H9 (cell line): Measurements from ENCODE around the gene DBNDD2. TPM values are rescaled to one million over a fixed set of nuclear protein-coding genes. Genes with fewer than 3 reads are reported as not detected.

Experiments used
- DNase-seq: peaks from one replicate; pipeline ENCODE4 v3.0.0-alpha.2; 2017
- H2AFZ ChIP-seq: one replicate; pipeline ENCODE4 v1.6.1; 2013; ENCODE audit warnings: mild to moderate bottlenecking, low read length, control low read depth, moderate library complexity
- H2AK5ac ChIP-seq: 2 replicates; pipeline ENCODE4 v1.6.1; 2013; ENCODE audit warnings: low read length, control low read depth, mixed read lengths; ENCODE audit not compliant: insufficient read length
- H2BK120ac ChIP-seq: one replicate; pipeline ENCODE4 v1.6.1; 2013; ENCODE audit warnings: low read depth, mild to moderate bottlenecking, low read length, control low read depth, inconsistent platforms; ENCODE audit not compliant: poor library complexity, severe bottlenecking
- H2BK12ac ChIP-seq: 2 replicates; pipeline ENCODE4 v1.6.1; 2013; ENCODE audit warnings: low read length, control low read depth, mixed read lengths, low read depth; ENCODE audit not compliant: insufficient read length
- H2BK15ac ChIP-seq: 2 replicates; pipeline ENCODE4 v1.6.1; 2013; ENCODE audit warnings: low read depth, low read length, control low read depth
- H2BK20ac ChIP-seq: one replicate; pipeline ENCODE4 v1.6.1; 2013; ENCODE audit warnings: low read depth, mild to moderate bottlenecking, low read length, control low read depth, inconsistent platforms; ENCODE audit not compliant: poor library complexity, severe bottlenecking
- H2BK5ac ChIP-seq: 2 replicates; pipeline ENCODE4 v1.6.1; 2013; ENCODE audit warnings: low read length, control low read depth, mixed read lengths; ENCODE audit not compliant: insufficient read length
- H3K14ac ChIP-seq: 2 replicates; pipeline ENCODE4 v1.6.1; 2013; ENCODE audit warnings: low read length, control low read depth; ENCODE audit not compliant: insufficient read depth
- H3K18ac ChIP-seq: 2 replicates; pipeline ENCODE4 v1.6.1; 2013; ENCODE audit warnings: low read depth, mild to moderate bottlenecking, mixed read lengths, low read length, control low read depth; ENCODE audit not compliant: insufficient read length
- H3K23ac ChIP-seq: 2 replicates; pipeline ENCODE4 v1.6.1; 2013; ENCODE audit warnings: low read length, control low read depth, mixed read lengths, low read depth; ENCODE audit not compliant: insufficient read length
- H3K23me2 ChIP-seq: 2 replicates; pipeline ENCODE4 v1.6.1; 2013; ENCODE audit warnings: low read depth, mild to moderate bottlenecking, mixed read lengths, low read length, control low read depth; ENCODE audit not compliant: insufficient read length, poor library complexity, severe bottlenecking
- H3K27ac ChIP-seq: 2 replicates; pipeline ENCODE4 v1.5.1; 2013; ENCODE audit warnings: low read length, control low read depth, mixed read lengths, low read depth; ENCODE audit not compliant: insufficient read length
- H3K27me3 ChIP-seq: 2 replicates; pipeline ENCODE4 v1.6.1; 2013; ENCODE audit warnings: low read length, control low read depth, inconsistent platforms; ENCODE audit not compliant: insufficient read depth
- H3K4ac ChIP-seq: 2 replicates; pipeline ENCODE4 v1.6.1; 2013; ENCODE audit warnings: low read depth, mild to moderate bottlenecking, control low read depth, inconsistent platforms, low read length, moderate library complexity
- H3K4me1 ChIP-seq: 2 replicates; pipeline ENCODE4 v1.6.1; 2013; ENCODE audit warnings: low read length, control low read depth, inconsistent platforms; ENCODE audit not compliant: insufficient read depth
- H3K4me2 ChIP-seq: 2 replicates; pipeline ENCODE4 v1.6.1; 2013; ENCODE audit warnings: low read length, control low read depth, mixed read lengths; ENCODE audit not compliant: insufficient read length, insufficient read depth
- H3K56ac ChIP-seq: 2 replicates; pipeline ENCODE4 v1.6.1; 2013; ENCODE audit warnings: low read depth, mild to moderate bottlenecking, mixed read lengths, low read length, control low read depth; ENCODE audit not compliant: insufficient read length
- H3K79me1 ChIP-seq: 2 replicates; pipeline ENCODE4 v1.6.1; 2013; ENCODE audit warnings: low read depth, mild to moderate bottlenecking, moderate library complexity, low read length, control low read depth, inconsistent platforms; ENCODE audit not compliant: insufficient read depth, poor library complexity, severe bottlenecking
- H3K79me2 ChIP-seq: 2 replicates; pipeline ENCODE4 v1.6.1; 2013; ENCODE audit warnings: low read length, control low read depth, inconsistent platforms; ENCODE audit not compliant: insufficient read depth
- H3K9ac ChIP-seq: 2 replicates; pipeline ENCODE4 v1.6.1; 2013; ENCODE audit warnings: low read length, control low read depth, mixed read lengths; ENCODE audit not compliant: insufficient read length; ENCODE audit errors: extremely low read depth
- H3K9me3 ChIP-seq: one replicate; pipeline ENCODE4 v1.6.1; 2013; ENCODE audit warnings: low read depth, low read length, inconsistent platforms; ENCODE audit not compliant: control insufficient read depth
- H3T11ph ChIP-seq: one replicate; pipeline ENCODE4 v1.6.1; 2013; ENCODE audit warnings: mild to moderate bottlenecking, low read length, control low read depth, inconsistent platforms
- H4K20me1 ChIP-seq: one replicate; pipeline ENCODE4 v1.6.1; 2013; ENCODE audit not compliant: control insufficient read depth, insufficient read length, insufficient read depth
- H4K5ac ChIP-seq: 2 replicates; pipeline ENCODE4 v1.6.1; 2013; ENCODE audit warnings: low read depth, mild to moderate bottlenecking, mixed read lengths, low read length, control low read depth; ENCODE audit not compliant: insufficient read length
- H4K8ac ChIP-seq: replicated peaks from 2 replicates; pipeline ENCODE4 v1.6.1; 2013; ENCODE audit warnings: low read length, control low read depth, mixed read lengths, low read depth; ENCODE audit not compliant: insufficient read length
- H4K91ac ChIP-seq: 2 replicates; pipeline ENCODE4 v1.6.1; 2013; ENCODE audit warnings: low read depth, mild to moderate bottlenecking, moderate library complexity, mixed read lengths, low read length, control low read depth; ENCODE audit not compliant: insufficient read length
- H3K27ac Mint-ChIP-seq, 3 experiments: 2 replicates in 2 of 3; 3 replicates in 1 of 3; pipeline ENCODE4 v1.8.0; 2020 to 2021; ENCODE audit warnings: mixed read lengths in 3 of 3, mild to moderate bottlenecking in 1 of 3, moderate library complexity in 1 of 3
- H3K27me3 Mint-ChIP-seq: 2 replicates; pipeline ENCODE4 v1.8.0; 2021; ENCODE audit warnings: low read depth, mild to moderate bottlenecking, moderate library complexity, mixed read lengths
- H3K36me3 Mint-ChIP-seq, 3 experiments: 2 replicates in 2 of 3; 3 replicates in 1 of 3; pipeline ENCODE4 v1.8.0; 2020 to 2021; ENCODE audit warnings: low read depth in 3 of 3, mixed read lengths in 3 of 3; ENCODE audit not compliant: insufficient read depth in 1 of 3
- H3K4me1 Mint-ChIP-seq, 2 experiments: 2 replicates each; pipeline ENCODE4 v1.8.0; 2020; ENCODE audit warnings: mixed read lengths in 2 of 2
- H3K4me3 Mint-ChIP-seq, 2 experiments: 2 replicates in 1 of 2; 3 replicates in 1 of 2; pipeline ENCODE4 v1.8.0; 2020 to 2021; ENCODE audit warnings: mild to moderate bottlenecking in 2 of 2, mixed read lengths in 2 of 2, moderate library complexity in 1 of 2
- H3K9me3 Mint-ChIP-seq, 2 experiments: 2 replicates in 1 of 2; 3 replicates in 1 of 2; pipeline ENCODE4 v1.8.0; 2020; ENCODE audit warnings: mild to moderate bottlenecking in 2 of 2, mixed read lengths in 2 of 2, moderate library complexity in 1 of 2
- whole genome bisulfite sequencing: extraction: QIAGEN DNeasy Blood & Tissue Kit; methylation state at CpG from one replicate; pipeline ENCODE4 v1.1.7; 2013; ENCODE audit warnings: missing lambda C conversion rate, low lambda C conversion rate, mixed read lengths; ENCODE audit not compliant: insufficient read length; ENCODE audit errors: extremely low coverage; 5-methylcytosine and 5-hydroxymethylcytosine counted together
- total RNA-seq: library from RNA; stranded (reverse); gene quantifications from 2 replicates; pipeline ENCODE4 v1.2.1, GENCODE V29; 2021
- TF ChIP-seq, protein P1 (sequence below): fragments of 200-600 bp; sonication (generic); conservative IDR thresholded peaks from 3 replicates; pipeline ENCODE4 v1.8.0; 2021; ENCODE audit warnings: antibody characterized with exemption, mild to moderate bottlenecking

Gene DBNDD2
- total RNA-seq, 1 experiment from 2014 or later, result 39.1 TPM

DNA sequence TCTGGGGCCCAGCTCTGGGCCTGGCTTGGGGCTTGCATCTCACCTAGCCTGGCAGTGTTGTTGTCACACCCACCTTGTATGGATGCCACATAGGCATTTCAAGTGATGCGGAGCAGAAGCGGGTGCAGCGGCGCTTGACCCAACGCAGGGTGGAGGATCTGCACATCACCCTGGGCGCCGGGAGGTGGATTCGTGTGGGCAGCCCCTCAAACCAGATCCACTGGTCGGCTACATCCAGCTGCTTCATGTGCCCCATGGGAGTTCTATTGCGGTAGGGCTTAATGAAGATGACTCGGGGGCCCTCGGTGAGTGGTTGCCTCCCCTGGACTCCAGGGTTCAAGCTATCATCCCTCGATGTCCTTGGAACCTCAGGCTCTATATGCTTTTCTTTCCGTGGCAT lies 33.1 kb upstream of the DBNDD2 start:
- Histone ChIP-seq H4K91ac (no peak overlapping the region), H3K14ac (no peak overlapping the region), H3K79me1 (no peaks in the 10 kb centered on the region), H4K5ac (no peak overlapping the region), H3K27ac (no peak overlapping the region), H2AFZ (no peak overlapping the region), H2AK5ac (no peak overlapping the region), H3K4ac (no peak overlapping the region), H2BK120ac (no peak overlapping the region), H3K9me3 (no peaks in the 10 kb centered on the region), H2BK12ac (no peak overlapping the region), H2BK5ac (no peak overlapping the region), H3K4me1 (no peaks in the 10 kb centered on the region), H2BK15ac (no peak overlapping the region), H3K18ac (no peak overlapping the region), H3K27me3 (peaks cover 2% of the 10 kb centered on the region; the same call in 1 of the 2 replicates), H3K79me2 (no peaks in the 10 kb centered on the region), H3T11ph (no peak overlapping the region), H4K20me1 (no peaks in the 10 kb centered on the region), H3K23me2 (peaks cover 11% of the 10 kb centered on the region), H3K56ac (no peak overlapping the region), H3K4me2 (no peak overlapping the region), H2BK20ac (no peak overlapping the region), H3K9ac (no peak overlapping the region), H4K8ac (no peak overlapping the region), H3K23ac (no peak overlapping the region)
- H3K27ac Mint-ChIP-seq, result no peak overlapping the region; a peak in 1 of 7 replicates
- H3K36me3 Mint-ChIP-seq, result no peaks in the 10 kb centered on the region; a peak in 1 of 7 replicates
- DNase-seq, result no peak
- peaks cover 18 to 24% of the 10 kb centered on the region in 2 experiments for H3K4me1 Mint-ChIP-seq
- TF ChIP-seq, protein P1, sequence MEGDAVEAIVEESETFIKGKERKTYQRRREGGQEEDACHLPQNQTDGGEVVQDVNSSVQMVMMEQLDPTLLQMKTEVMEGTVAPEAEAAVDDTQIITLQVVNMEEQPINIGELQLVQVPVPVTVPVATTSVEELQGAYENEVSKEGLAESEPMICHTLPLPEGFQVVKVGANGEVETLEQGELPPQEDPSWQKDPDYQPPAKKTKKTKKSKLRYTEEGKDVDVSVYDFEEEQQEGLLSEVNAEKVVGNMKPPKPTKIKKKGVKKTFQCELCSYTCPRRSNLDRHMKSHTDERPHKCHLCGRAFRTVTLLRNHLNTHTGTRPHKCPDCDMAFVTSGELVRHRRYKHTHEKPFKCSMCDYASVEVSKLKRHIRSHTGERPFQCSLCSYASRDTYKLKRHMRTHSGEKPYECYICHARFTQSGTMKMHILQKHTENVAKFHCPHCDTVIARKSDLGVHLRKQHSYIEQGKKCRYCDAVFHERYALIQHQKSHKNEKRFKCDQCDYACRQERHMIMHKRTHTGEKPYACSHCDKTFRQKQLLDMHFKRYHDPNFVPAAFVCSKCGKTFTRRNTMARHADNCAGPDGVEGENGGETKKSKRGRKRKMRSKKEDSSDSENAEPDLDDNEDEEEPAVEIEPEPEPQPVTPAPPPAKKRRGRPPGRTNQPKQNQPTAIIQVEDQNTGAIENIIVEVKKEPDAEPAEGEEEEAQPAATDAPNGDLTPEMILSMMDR, result no peak
- no CpG with 5 or more reads among the region's 14 CpGs for WGBS
- H3K9me3 Mint-ChIP-seq, result no peaks in the 10 kb centered on the region
- peaks cover 18% of the 10 kb centered on the region for H3K27me3 Mint-ChIP-seq
- H3K4me3 Mint-ChIP-seq, result no peak overlapping the region
